HS-5 (cell line): ENCODE results near the gene MCC.

Experiments
- DNase-seq: peaks from one replicate; pipeline ENCODE4 v3.0.0-alpha.2; 2012; ENCODE audit warnings: low read depth

MCC gene

GRCh38 chr5:113029614-113030013, 458.6 kb downstream of the MCC start:
- no peak for DNase-seq

GRCh38 chr5:113027431-113027830, 460.8 kb downstream of the MCC start:
- no peak for DNase-seq

DNA sequence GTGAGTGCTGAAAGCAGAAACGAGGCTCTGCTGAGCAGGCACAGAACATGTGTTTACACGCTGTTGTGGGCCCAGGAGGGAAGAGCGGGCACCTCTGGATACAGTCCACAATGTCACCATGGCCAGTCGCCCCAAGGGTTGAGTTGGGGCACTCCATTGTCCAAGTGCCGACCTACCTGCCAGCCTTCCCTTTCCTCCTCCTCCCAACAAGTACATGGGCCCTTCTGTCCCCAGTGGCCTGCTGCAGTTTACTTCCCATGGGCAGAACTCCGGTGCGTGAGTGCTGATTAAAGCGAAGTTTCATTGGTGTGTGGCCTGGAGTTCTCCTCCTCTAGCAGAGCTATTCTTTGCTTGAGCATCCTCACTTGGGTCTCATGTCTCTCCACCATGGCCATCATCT, 461.2 kb downstream of the MCC start:
- no peak for DNase-seq

GRCh38 chr5:113026211-113026610, 462.0 kb downstream of the MCC start:
- DNase-seq = no peak

- DNase-seq = no peak
Observed at GRCh38 chr5:113025596-113025995, 462.7 kb downstream of the MCC start.

- no peak for DNase-seq
Observed at GRCh38 chr5:113024076-113024697, 464.1 kb downstream of the MCC start.

GRCh38 chr5:113022661-113023060, 465.6 kb downstream of the MCC start:
- DNase-seq = no peak

DNA sequence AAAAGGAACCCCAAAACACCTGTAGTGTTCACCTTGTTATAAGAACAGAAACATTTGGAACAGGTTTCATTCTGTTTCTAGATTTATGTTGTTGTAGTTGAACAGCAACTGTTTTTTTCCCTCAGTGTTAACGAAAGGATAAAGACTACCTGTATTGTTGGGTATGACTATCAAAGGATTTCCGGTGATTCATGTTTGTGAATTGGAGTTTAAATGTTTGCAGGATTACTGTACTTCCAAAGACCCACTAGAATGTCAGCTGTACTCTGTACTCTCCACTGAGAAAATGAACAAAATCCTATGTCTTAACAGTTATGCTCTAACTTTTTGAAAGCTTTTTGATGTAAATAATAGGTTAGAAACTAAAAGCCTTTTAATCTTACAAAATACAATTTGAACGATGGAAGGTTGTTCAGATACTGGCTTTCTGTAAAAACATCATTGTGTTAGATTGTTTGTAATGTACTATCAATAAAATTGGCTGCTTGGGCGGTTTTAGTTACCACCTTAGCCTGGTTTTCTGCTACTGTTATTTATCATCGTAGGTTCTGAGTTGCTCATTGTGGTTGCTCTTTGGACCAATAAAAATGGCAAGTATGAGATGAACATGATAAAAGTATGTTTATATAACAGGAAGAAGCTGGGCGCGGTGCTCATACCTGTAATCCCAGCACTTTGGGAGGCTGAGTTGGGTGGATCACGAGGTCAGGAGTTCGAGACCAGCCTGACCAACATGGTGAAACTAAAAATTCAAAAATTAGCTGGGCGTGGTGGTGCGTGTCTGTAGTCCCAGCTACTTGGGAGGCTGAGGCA, 467.6 kb downstream of the MCC start:
- DNase-seq = peak; percentile 52

DNA sequence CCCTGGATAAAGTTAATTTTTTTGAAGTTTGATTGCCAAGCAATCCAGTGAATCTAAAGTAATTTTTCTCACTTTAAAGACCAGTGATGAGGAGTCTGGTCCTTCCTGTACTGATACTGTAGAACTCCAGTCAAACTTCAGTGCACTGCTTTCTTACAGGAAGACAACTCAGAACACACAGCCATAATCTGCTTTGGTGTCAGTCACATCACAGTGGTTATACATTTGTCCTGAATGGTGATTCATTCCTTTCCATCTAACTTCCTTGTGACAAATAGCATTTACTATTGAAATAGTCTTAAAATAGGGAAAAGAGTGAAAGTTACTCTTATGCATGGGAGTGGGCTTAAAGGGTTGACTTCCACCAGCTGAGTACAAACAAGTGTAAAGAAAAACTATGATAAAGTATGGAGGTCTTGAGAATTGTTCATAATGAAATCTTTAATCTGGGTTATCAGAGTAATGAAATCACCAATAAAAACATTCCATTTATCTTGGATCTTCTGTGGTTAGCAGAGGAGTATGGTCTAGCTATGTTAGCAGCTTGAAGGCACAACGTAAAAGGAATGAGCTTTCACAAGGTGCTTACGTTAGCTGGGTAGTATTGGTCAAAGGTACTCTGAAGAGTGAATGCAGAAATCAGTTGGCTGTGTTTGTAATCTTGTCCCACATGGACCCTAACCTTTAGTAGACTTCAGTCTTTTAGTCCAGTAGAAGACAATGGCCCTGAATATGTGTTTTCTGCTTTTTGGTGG, 470.2 kb downstream of the MCC start:
- no peak for DNase-seq

DNA sequence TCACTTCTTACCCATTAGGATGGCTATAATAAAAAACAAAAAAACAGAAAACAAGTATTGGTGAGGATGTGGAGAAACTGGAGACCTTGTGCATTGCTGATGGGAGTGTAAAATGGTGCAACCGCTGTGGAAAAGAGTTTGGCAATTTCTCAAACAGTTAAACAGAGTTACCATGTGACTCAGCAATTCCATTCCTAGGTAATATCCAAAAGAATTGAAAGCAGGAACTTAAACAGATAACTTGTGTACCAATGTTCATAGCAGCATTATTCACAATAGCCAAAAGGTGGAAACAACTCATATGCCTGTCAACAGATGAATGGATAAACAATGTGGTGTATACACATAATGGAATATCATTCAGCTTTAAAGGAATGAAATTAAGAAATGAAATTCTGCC, 482.8 kb downstream of the MCC start:
- no peak for DNase-seq

- DNase-seq = no peak
Observed at GRCh38 chr5:113003763-113004162, 484.5 kb downstream of the MCC start.

DNA sequence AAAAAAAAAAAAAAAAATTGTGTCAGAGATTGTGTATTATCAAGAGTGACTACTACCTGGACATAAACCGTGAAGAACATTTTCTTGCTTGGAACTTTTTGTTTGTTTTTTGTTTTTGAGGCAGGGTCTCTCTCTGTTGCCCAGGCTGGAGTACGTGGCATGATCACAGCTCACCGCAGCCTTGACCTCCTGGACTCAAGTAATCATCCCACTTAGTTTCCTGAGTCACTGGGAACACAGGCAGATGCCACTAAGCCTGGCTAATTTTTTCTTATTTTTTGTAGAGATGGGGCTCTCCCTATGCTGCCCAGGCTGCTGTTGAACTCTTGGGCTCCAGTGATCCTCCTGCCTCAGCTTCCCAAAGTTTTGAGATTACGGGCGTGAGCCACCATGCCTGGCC, 485.8 kb downstream of the MCC start:
- DNase-seq = no peak

- DNase-seq = peak; percentile 29
Observed at GRCh38 chr5:113000466-113000865, 487.8 kb downstream of the MCC start.

DNA sequence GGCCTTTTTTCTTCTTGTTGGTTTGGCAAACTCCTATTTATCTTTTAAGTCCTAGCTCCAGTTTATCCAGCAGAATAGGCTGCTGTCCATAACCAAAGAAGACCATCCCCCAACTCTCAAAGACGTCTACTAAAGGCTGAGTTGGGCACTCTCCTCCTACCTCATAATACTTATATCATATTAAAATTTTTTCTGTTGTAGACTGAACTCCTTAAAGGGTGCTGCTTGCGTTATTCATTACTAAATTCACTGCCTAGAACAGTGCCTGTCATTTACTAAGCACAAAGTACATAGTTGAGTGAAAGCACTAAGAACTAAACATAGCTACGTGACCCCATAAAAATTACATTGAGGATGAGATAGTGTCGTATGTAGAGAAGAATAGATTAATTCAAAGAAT, 490.0 kb downstream of the MCC start:
- no peak for DNase-seq

DNA sequence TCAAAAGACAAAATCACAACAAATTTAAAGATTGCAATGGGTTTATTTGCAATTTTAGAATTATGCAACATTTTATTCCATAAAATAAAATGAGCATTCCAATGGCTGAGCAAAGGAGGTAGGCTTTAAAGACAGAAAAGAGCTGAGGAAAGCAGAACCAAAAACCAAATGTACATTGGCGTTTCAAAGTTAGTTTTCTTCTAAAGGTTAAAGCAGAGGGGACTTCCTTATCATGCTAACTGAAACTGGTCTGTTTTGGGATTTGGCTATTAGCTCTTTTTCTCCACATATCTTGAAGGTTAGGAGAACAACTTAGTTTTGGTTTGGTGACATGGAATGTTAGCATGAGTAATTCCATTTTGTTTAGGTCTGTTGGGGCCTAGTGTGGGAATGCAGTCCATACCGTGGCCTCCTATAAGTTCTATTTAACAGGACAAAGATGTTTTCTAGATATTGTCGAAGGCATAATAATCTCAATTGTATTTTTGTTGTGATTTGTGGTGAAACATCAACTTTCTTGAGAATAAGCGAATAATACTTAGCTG, 491.4 kb downstream of the MCC start:
- no peak for DNase-seq

DNA sequence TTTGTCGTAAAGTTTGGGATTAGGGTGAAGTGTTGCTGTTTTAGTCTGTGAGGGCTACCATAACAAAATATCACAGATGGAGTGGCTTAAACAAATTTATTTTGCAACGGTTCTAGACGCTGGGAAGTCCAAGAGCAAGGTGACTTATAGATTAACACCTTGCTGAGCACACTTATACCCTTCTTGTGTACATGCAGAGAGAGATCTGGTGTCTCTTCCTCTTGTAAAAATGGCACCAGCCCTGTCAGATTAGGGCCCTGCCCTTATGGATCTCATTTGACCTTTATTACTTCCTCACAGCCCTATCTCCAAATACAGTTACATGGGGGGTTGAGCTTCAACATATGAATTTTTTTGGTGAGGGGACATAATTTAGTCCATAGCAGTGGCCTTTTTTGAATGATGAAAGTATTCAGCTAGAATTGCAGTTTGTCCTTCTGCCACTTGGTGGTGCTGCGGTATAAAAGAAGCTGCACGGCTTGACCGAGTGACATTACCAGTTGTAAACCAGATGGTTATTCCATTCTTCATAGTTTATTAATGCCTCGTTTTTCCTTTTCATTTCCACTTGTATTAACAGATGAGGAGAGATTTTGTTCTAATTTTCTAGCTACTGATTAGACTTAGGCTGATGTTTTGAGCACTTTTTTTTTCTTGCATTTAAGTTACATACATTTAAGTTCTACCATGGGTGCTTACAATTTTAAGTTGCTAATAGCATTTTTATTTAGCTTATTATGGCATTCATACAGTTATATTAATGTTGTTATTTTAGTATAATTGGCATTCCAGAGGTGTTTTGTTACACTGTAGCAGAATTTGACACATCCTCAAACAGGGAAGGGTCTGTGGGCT, 492.3 kb downstream of the MCC start:
- DNase-seq = peak; percentile 38

GRCh38 chr5:112986224-112986623, 502.0 kb downstream of the MCC start:
- DNase-seq = no peak

GRCh38 chr5:112983363-112983762, 504.9 kb downstream of the MCC start:
- DNase-seq = no peak

DNA sequence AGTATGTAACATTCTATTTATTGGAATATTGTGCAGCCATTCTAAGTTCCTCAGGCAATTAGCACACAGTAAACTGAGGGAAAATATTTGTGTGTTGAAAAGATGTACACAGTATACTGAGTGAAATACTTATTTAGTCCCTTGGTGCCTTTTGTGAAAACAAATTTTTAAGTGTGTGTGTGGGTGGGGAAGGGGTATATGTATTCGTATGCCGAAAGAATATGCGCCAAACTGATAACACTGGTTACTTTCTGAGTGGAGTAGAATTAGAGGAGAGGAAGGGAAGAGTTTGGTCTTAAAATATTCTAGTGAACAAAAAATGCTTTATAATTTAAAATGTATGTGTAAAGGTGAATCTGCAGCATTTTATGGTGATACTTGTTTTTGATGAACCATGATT, 508.5 kb downstream of the MCC start:
- DNase-seq = no peak

DNA sequence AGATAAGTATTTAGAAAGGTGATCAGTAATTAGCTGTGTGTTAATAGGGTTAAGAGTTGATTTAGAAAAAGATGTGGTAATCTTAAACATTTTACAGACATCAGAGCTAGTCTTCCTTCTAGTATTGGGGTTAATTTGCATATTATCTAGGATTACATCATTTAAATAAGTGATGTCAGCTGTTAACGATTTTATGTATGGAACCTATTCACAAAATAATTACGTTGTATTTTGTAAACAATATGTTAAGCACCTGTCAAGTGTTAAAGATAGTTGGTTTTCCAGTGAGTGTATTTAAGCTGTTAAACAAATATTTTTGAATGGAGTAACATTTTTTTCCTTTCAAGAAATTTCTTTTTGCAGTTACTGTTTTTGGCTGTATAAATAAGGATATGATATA, 509.4 kb downstream of the MCC start:
- no peak for DNase-seq

DNA sequence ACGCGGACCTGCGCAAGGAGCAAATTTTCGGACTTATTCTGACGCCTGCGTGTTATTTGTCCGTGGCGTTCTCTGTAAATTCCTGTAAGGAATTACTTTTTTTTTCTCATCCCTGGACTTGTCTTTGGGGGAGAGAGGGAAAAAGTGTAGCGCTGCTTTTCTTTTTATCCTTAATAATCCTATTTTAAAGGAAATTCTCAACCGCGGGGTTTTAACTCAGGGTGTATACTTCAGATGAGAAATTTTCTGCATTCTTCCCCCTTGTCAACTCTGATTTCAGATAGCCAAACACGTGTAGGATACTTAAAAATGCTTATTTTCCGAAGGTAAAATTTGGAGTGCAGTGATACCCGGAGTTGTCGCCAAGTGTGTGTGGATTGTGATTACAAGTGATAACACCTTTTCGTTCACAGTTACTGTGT, 510.8 kb downstream of the MCC start:
- DNase-seq = no peak
